Caco-2 (cell line): ENCODE results near the gene KNDC1. TPM values are rescaled to one million over a fixed set of nuclear protein-coding genes. Genes with fewer than 3 reads are reported as not detected.

Experiments used
- BruUV-seq: library from RNA; stranded (reverse); fragments of 400-500 nt; replicated peaks from 2 replicates; lab custom pipeline; 2021; lab: Mats Ljungman, UMichigan
- CTCF ChIA-PET: fragments of 300-600 bp; sonication (Branson Sonifier 250); formaldehyde crosslinking; loops from one replicate; lab custom pipeline; 2022; ENCODE audit warnings: antibody characterized with exemption; lab: Charles Lee
- POLR2A ChIA-PET: fragments of 300-600 bp; sonication (Branson Sonifier 250); formaldehyde crosslinking; loops from one replicate; lab custom pipeline; 2022; ENCODE audit warnings: antibody characterized with exemption; lab: Charles Lee
- DNase-seq, 2 experiments: peaks; one replicate each; pipeline versions ENCODE4 v3.0.0 to v3.0.0-alpha.2; 2020 to 2022
- H3K27me3 ChIP-seq: replicated peaks from 2 replicates; pipeline ENCODE4 v1.6.0; 2011; ENCODE audit warnings: low read length; ENCODE audit not compliant: control insufficient read depth, insufficient read depth
- H3K36me3 ChIP-seq: 2 replicates; pipeline ENCODE4 v1.5.1; 2011; ENCODE audit warnings: low read length; ENCODE audit not compliant: control insufficient read depth, insufficient read depth
- H3K4me1 ChIP-seq: fragments of 250-450 bp; sonication (Bioruptor Pico); 2 replicates; pipeline ENCODE4 v1.5.1; 2020; ENCODE audit warnings: mild to moderate bottlenecking
- H3K4me3 ChIP-seq: 2 replicates; pipeline ENCODE4 v1.5.1; 2011; ENCODE audit warnings: low read depth, mild to moderate bottlenecking, control low read depth, low read length
- H3K9me3 ChIP-seq: fragments of 250-450 bp; sonication (Bioruptor Pico); 2 replicates; pipeline ENCODE4 v1.5.1; 2020; ENCODE audit warnings: mild to moderate bottlenecking, moderate library complexity
- H3K27ac Mint-ChIP-seq: one replicate; pipeline ENCODE4 v1.8.0; 2022; ENCODE audit warnings: mixed read lengths; ENCODE audit not compliant: unreplicated experiment
- H3K27me3 Mint-ChIP-seq: one replicate; pipeline ENCODE4 v1.8.0; 2022; ENCODE audit warnings: mixed read lengths; ENCODE audit not compliant: insufficient read depth, unreplicated experiment
- H3K36me3 Mint-ChIP-seq: one replicate; pipeline ENCODE4 v1.8.0; 2022; ENCODE audit warnings: mild to moderate bottlenecking, mixed read lengths; ENCODE audit not compliant: insufficient read depth, unreplicated experiment
- H3K4me1 Mint-ChIP-seq: one replicate; pipeline ENCODE4 v1.8.0; 2022; ENCODE audit warnings: low read depth, mixed read lengths; ENCODE audit not compliant: unreplicated experiment
- H3K4me3 Mint-ChIP-seq: one replicate; pipeline ENCODE4 v1.8.0; 2022; ENCODE audit warnings: mild to moderate bottlenecking, moderate library complexity, mixed read lengths; ENCODE audit not compliant: unreplicated experiment
- H3K9me3 Mint-ChIP-seq: one replicate; pipeline ENCODE4 v1.8.0; 2022; ENCODE audit warnings: mixed read lengths; ENCODE audit not compliant: unreplicated experiment
- intact Hi-C: fragments of 100-400 bp; cut with micrococcal nuclease; formaldehyde crosslinking; loops from one replicate; pipeline ENCODE4 v1.10.0; 2022; ENCODE audit not compliant: unreplicated experiment
- total RNA-seq: library from RNA; stranded (reverse); gene quantifications from 2 replicates; pipeline ENCODE4 v1.2.3, GENCODE V29; 2022
- TF ChIP-seq, protein P1 (sequence below), 2 experiments: fragments of 200-600 bp in 1 of 2; IDR thresholded peaks; 1 replicate in 1 of 2; 2 replicates in 1 of 2; pipeline versions ENCODE4 v1.5.1 to v1.8.0; 2011 to 2022; ENCODE audit warnings: antibody characterized with exemption in 1 of 2, control low read depth in 1 of 2, inconsistent platforms in 1 of 2, low read depth in 1 of 2, low read length in 1 of 2, mild to moderate bottlenecking in 1 of 2, moderate library complexity in 1 of 2; ENCODE audit not compliant: insufficient read depth in 1 of 2, severe bottlenecking in 1 of 2, unreplicated experiment in 1 of 2

KNDC1 gene
- total RNA-seq, 1 experiment from 2014 or later = 3.2 TPM

- no peaks in the 10 kb centered on the region for H3K36me3 ChIP-seq
- Mint-ChIP-seq H3K4me1 (peaks cover 18% of the 10 kb centered on the region), H3K27me3 (no peaks in the 10 kb centered on the region), H3K4me3 (peak overlapping the region; percentile 71), H3K27ac (peak overlapping the region; percentile 63), H3K36me3 (peaks cover 8% of the 10 kb centered on the region), H3K9me3 (no peaks in the 10 kb centered on the region)
- intact Hi-C loops = loop anchor here (2.0 kb wide), 1 partner anchor 21 kb away; no protein-coding TSS in a partner anchor
- POLR2A ChIA-PET = interaction anchor here (0.6 to 1.1 kb wide), 2 partner anchors 12 to 100 kb away, joined by 4 to 7 read pairs; partner anchors contain the start of gene FUOM
- peak; percentile 71 to 75 for DNase-seq
- no peaks in the 10 kb centered on the region for H3K9me3 ChIP-seq
- BruUV-seq = no TSS peak
- peaks cover 22% of the 10 kb centered on the region for H3K4me1 ChIP-seq
- CTCF ChIA-PET = interaction anchor here (0.6 to 4.0 kb wide), 11 partner anchors 12 to 350 kb away, joined by 3 to 37 read pairs (median 4); partner anchors contain the start of gene ADAM8
- peak overlapping the region; percentile 22 for H3K4me3 ChIP-seq
- no peaks in the 10 kb centered on the region for H3K27me3 ChIP-seq
- TF ChIP-seq, protein P1, sequence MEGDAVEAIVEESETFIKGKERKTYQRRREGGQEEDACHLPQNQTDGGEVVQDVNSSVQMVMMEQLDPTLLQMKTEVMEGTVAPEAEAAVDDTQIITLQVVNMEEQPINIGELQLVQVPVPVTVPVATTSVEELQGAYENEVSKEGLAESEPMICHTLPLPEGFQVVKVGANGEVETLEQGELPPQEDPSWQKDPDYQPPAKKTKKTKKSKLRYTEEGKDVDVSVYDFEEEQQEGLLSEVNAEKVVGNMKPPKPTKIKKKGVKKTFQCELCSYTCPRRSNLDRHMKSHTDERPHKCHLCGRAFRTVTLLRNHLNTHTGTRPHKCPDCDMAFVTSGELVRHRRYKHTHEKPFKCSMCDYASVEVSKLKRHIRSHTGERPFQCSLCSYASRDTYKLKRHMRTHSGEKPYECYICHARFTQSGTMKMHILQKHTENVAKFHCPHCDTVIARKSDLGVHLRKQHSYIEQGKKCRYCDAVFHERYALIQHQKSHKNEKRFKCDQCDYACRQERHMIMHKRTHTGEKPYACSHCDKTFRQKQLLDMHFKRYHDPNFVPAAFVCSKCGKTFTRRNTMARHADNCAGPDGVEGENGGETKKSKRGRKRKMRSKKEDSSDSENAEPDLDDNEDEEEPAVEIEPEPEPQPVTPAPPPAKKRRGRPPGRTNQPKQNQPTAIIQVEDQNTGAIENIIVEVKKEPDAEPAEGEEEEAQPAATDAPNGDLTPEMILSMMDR (IDR thresholded peaks at IDR 0.05; ENCODE audit: insufficient read depth in 1 of 2, low read depth in 1 of 2, low read length in 1 of 2, severe bottlenecking in 1 of 2, unreplicated experiment in 1 of 2) = peak in 1 of 2 experiments; percentile 58
Measured at GRCh38 chr10:133257489-133258065, 97.6 kb downstream of the KNDC1 start.

DNA sequence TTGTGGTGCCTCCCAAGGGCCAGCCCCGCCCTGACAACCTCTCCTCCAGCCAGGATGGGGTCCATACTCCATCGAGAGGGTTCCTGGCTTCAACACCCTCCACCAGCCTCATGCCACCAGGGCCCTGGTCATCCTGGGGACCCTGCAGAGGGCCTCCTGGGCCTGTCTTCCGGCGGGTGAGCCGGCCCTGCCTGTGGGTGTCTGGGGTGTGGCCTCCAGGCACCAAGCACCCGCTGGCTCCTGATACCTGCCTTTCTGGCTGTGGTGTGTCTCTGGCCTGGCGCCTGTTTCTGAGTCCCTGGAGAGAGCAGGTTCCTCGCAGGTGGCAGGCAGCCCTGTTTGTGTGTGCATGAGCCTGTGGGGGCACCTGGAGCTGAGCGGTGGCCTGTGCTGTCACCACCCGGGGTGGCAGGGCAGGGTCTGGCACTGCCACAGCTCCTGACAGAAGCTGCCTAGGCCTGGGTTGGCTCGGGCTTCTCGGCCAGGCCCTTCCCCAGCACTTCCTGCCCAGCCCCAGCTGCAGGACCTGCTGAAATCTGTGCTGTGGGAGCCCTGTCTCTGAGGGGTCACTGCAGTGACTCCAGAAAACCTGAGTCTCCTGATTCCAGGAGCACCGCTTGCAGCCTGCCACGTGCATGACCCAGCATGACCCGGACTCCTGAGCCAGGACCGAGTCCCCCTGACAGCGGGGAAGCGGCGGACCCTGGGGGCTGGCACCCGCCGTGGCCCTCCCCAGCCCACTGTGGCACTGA is 98.2 kb downstream of the KNDC1 start:
- Histone ChIP-seq H3K4me1 (peaks cover 28% of the 10 kb centered on the region), H3K27me3 (no peaks in the 10 kb centered on the region), H3K4me3 (no peak overlapping the region), H3K9me3 (no peaks in the 10 kb centered on the region), H3K36me3 (no peaks in the 10 kb centered on the region)
- Mint-ChIP-seq H3K4me3 (peak overlapping the region; percentile 71), H3K9me3 (no peaks in the 10 kb centered on the region), H3K36me3 (peaks cover 11% of the 10 kb centered on the region), H3K27ac (no peak overlapping the region), H3K4me1 (peaks cover 18% of the 10 kb centered on the region), H3K27me3 (no peaks in the 10 kb centered on the region)
- BruUV-seq = no TSS peak
- TF ChIP-seq, protein P1 (IDR thresholded peaks at IDR 0.05; ENCODE audit: insufficient read depth in 1 of 2, low read depth in 1 of 2, low read length in 1 of 2, severe bottlenecking in 1 of 2, unreplicated experiment in 1 of 2) = no peak
- ChIA-PET POLR2A (interaction anchor here (1.1 kb wide), 1 partner anchor 12 kb away, joined by 4 read pairs; no protein-coding TSS in a partner anchor), CTCF (interaction anchor here (0.6 to 4.0 kb wide), 9 partner anchors 12 to 115 kb away, joined by 3 to 37 read pairs (median 6); partner anchors contain the start of gene ADAM8)
- intact Hi-C loops = no loop called here
- no peak for DNase-seq

GRCh38 chr10:133258818-133259601 is 99.0 kb downstream of the KNDC1 start:
- H3K4me3 Mint-ChIP-seq = no peak overlapping the region
- DNase-seq = no peak
- peaks cover 18% of the 10 kb centered on the region for H3K4me1 Mint-ChIP-seq
- POLR2A ChIA-PET = no interaction called here
- no peaks in the 10 kb centered on the region for H3K27me3 Mint-ChIP-seq
- no TSS peak for BruUV-seq
- Histone ChIP-seq H3K9me3 (no peaks in the 10 kb centered on the region), H3K36me3 (no peaks in the 10 kb centered on the region), H3K27me3 (no peaks in the 10 kb centered on the region), H3K4me1 (peaks cover 28% of the 10 kb centered on the region), H3K4me3 (no peak overlapping the region)
- H3K9me3 Mint-ChIP-seq = no peaks in the 10 kb centered on the region
- H3K36me3 Mint-ChIP-seq = peaks cover 11% of the 10 kb centered on the region
- TF ChIP-seq, protein P1 (IDR thresholded peaks at IDR 0.05; ENCODE audit: insufficient read depth in 1 of 2, low read depth in 1 of 2, low read length in 1 of 2, severe bottlenecking in 1 of 2, unreplicated experiment in 1 of 2) = no peak
- CTCF ChIA-PET = interaction anchor here (4.0 kb wide), 1 partner anchor 13 kb away, joined by 37 read pairs; no protein-coding TSS in a partner anchor
- intact Hi-C loops = no loop called here
- no peak overlapping the region for H3K27ac Mint-ChIP-seq
